ENCODE measurements around the gene TCHP. TPM values are rescaled to one million over a fixed set of nuclear protein-coding genes. Genes with fewer than 3 reads are reported as not detected.
"Not testable (repeated sequence)": the region's sequence is repeated elsewhere in the genome, so short reads cannot be mapped to it uniquely, and the experiment has no call there.

TCHP gene
- total RNA-seq, 6 experiments from 2014 or later, result 4.9 to 8.8 (median 6.8) TPM

DNA sequence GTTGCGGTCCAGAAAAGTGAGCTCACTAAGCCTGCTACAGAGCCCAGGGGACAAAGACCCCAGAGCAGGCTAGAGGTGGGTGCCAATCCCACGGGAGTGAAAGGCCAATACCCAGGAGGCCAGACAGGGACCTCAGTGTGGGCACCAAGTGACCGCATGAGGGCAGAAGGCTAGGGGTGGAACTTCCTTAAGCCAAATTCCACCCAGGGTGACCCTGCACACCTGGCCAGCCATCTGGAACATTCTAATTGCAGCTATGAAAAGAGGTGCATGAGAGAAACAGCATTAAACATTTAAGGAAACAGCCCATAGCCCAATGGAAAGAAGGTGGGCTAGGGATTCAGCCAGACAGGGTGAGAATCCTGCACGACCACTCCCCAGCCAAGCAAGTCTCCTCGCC, 39.1 kb upstream of the TCHP start:
- Histone ChIP-seq H3K27ac (no peak overlapping the region), H3K36me3 (peaks cover 0 to 9% (median 0%) of the 10 kb centered on the region in 4 donors), H3K9me3 (no peaks in the 10 kb centered on the region), H3K4me1 (peaks cover 0 to 39% (median 12%) of the 10 kb centered on the region in 4 donors), H3K27me3 (no peaks in the 10 kb centered on the region), H3K4me3 (no peak overlapping the region)
- intact Hi-C loops (cut with DNase I), result no loop called here
- TF ChIP-seq POLR2A (IDR thresholded peaks at IDR 0.05), result no peak
- TF ChIP-seq, protein P1, sequence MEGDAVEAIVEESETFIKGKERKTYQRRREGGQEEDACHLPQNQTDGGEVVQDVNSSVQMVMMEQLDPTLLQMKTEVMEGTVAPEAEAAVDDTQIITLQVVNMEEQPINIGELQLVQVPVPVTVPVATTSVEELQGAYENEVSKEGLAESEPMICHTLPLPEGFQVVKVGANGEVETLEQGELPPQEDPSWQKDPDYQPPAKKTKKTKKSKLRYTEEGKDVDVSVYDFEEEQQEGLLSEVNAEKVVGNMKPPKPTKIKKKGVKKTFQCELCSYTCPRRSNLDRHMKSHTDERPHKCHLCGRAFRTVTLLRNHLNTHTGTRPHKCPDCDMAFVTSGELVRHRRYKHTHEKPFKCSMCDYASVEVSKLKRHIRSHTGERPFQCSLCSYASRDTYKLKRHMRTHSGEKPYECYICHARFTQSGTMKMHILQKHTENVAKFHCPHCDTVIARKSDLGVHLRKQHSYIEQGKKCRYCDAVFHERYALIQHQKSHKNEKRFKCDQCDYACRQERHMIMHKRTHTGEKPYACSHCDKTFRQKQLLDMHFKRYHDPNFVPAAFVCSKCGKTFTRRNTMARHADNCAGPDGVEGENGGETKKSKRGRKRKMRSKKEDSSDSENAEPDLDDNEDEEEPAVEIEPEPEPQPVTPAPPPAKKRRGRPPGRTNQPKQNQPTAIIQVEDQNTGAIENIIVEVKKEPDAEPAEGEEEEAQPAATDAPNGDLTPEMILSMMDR (IDR thresholded peaks at IDR 0.05), result no peak
- DNase-seq (no peak), ATAC-seq (no peak)
- WGBS (ENCODE audit: insufficient coverage, low coverage, low lambda C conversion rate, missing lambda C conversion rate), result 89% methylated on average over 2 of the region's 5 CpGs

- ATAC-seq (peak in 1 of 4 donors; percentile 4), DNase-seq (no peak)
- Histone ChIP-seq H3K27ac (no peak overlapping the region), H3K36me3 (peaks cover 0 to 9% (median 0%) of the 10 kb centered on the region in 4 donors), H3K4me1 (peaks cover 0 to 39% (median 12%) of the 10 kb centered on the region in 4 donors), H3K9me3 (no peaks in the 10 kb centered on the region), H3K4me3 (no peak overlapping the region), H3K27me3 (no peaks in the 10 kb centered on the region)
- 59% methylated on average over 5 of the region's 17 CpGs for WGBS (ENCODE audit: insufficient coverage, low coverage, low lambda C conversion rate, missing lambda C conversion rate)
- no peak for TF ChIP-seq POLR2A (IDR thresholded peaks at IDR 0.05)
- TF ChIP-seq, protein P1 (IDR thresholded peaks at IDR 0.05), result no peak
- intact Hi-C loops (cut with DNase I), result no loop called here
Measured at GRCh38 chr12:109861689-109862314, 38.3 kb upstream of the TCHP start.

DNA sequence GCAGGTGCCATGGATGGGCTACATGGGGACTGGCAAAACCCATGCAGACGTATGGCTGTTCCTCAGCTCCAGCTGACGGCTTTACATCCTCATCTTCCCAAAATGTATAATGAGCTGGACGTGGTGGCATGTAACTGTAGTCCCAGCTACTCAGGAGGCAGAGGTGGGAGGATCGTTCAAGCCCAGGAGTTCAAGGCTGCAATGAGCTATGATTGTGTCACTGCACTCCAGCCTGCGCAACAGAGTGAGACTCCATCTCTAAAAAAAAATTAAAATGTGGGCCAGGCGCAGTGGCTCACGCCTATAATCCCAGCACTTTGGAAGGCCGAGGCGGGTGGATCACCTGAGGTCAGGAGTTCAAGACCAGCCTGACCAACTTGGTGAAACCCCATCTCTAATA, 37.6 kb upstream of the TCHP start:
- H3K4me3 ChIP-seq; intact Hi-C loops (cut with DNase I); H3K27me3 ChIP-seq; H3K9me3 ChIP-seq; H3K36me3 ChIP-seq; DNase-seq: not testable (repeated sequence)
- H3K4me1 ChIP-seq, result peaks cover 0 to 39% (median 12%) of the 10 kb centered on the region in 4 donors
- WGBS (ENCODE audit: insufficient coverage, low coverage, low lambda C conversion rate, missing lambda C conversion rate), result 74% methylated on average over 2 of the region's 9 CpGs
- ATAC-seq, result peak in 1 of 4 donors; percentile 19
- H3K27ac ChIP-seq, result peak overlapping the region in 1 of 3 donors; percentile 11

GRCh38 chr12:109863847-109864712, 36.0 kb upstream of the TCHP start:
- ATAC-seq, result peak; percentile 93 to 96 (median 94)
- intact Hi-C loops (cut with DNase I), result no loop called here
- Histone ChIP-seq H3K4me3 (no peak overlapping the region), H3K4me1 (peaks cover 0 to 39% (median 12%) of the 10 kb centered on the region in 4 donors), H3K36me3 (no peaks in the 10 kb centered on the region), H3K27ac (peak overlapping the region; percentile 39 to 71 (median 63)), H3K27me3 (no peaks in the 10 kb centered on the region), H3K9me3 (no peaks in the 10 kb centered on the region)
- 83% methylated on average over 5 of the region's 9 CpGs for WGBS (ENCODE audit: insufficient coverage, low coverage, low lambda C conversion rate, missing lambda C conversion rate)
- TF ChIP-seq, protein P1 (IDR thresholded peaks at IDR 0.05), result no peak
- no peak for TF ChIP-seq POLR2A (IDR thresholded peaks at IDR 0.05)
- DNase-seq, result peak; percentile 45 to 85 (median 71)

GRCh38 chr12:109864916-109865315, 35.2 kb upstream of the TCHP start:
- DNase-seq, result no peak

More at GRCh38 chr12:109864916-109865315, 35.2 kb upstream of the TCHP start:
- Histone ChIP-seq H3K4me3 (peak overlapping the region in 1 of 3 donors; percentile 4), H3K36me3 (no peaks in the 10 kb centered on the region), H3K4me1 (peaks cover 0 to 39% (median 12%) of the 10 kb centered on the region in 4 donors), H3K9me3 (no peaks in the 10 kb centered on the region), H3K27me3 (no peaks in the 10 kb centered on the region), H3K27ac (peak overlapping the region; percentile 39 to 71 (median 63))
- WGBS (ENCODE audit: insufficient coverage, low coverage, low lambda C conversion rate, missing lambda C conversion rate), result 10% methylated on average over 2 of the region's 3 CpGs
- TF ChIP-seq, protein P1 (IDR thresholded peaks at IDR 0.05), result no peak
- TF ChIP-seq POLR2A (IDR thresholded peaks at IDR 0.05), result no peak
- intact Hi-C loops (cut with DNase I), result no loop called here
- ATAC-seq, result peak in 3 of 4 donors; percentile 20 to 54 (median 39)
